A549 (cell line): Measurements from ENCODE around the gene CDC42BPB. TPM values are rescaled to one million over a fixed set of nuclear protein-coding genes. Genes with fewer than 3 reads are reported as not detected.

Source experiments
- ATAC-seq, 2 experiments: fragments of 200-7000 bp in 1 of 2; fragments of >200 bp in 1 of 2; cut with Nextera tagmentation in 1 of 2; cut with Tn5 transposase in 1 of 2; 3 replicates each; pipeline versions ENCODE4 v1.8.0 to v1.9.1; 2018 to 2020; ENCODE audit warnings: mild to moderate bottlenecking in 1 of 2, moderate library complexity in 1 of 2
- CTCF ChIA-PET: fragments of 300-600 bp; sonication (Branson Sonifier 250); formaldehyde crosslinking; extraction: SDS; loops from one replicate; lab custom pipeline; 2021; ENCODE audit warnings: antibody characterized with exemption, inconsistent platforms; lab: Yijun Ruan, JAX
- POLR2A ChIA-PET: fragments of 350-600 bp; formaldehyde crosslinking; extraction: SDS; loops from one replicate; lab custom pipeline; 2021; ENCODE audit warnings: antibody characterized with exemption, inconsistent platforms; lab: Yijun Ruan, JAX
- DNase-seq, 2 experiments: peaks; one replicate each; pipeline versions ENCODE4 v3.0.0 to v3.0.0-alpha.2; 2011 to 2016; ENCODE audit warnings: low read depth in 1 of 2, low spot score in 1 of 2
- FAIRE-seq: peaks from 2 replicates; lab custom pipeline; 2011; peaks lifted over from hg19 to GRCh38; lab: Jason Lieb, UNC
- H3K27ac ChIP-seq, 2 experiments: fragments of >200 bp; sonication (Bioruptor Twin); formaldehyde crosslinking; 3 replicates each; pipeline ENCODE4 v1.5.1; 2016 to 2017
- H3K4me1 ChIP-seq: fragments of >200 bp; sonication (Bioruptor Twin); formaldehyde crosslinking; 3 replicates; pipeline ENCODE4 v1.6.1; 2016
- H3K4me2 ChIP-seq: fragments of >200 bp; sonication (Bioruptor Twin); formaldehyde crosslinking; 3 replicates; pipeline ENCODE4 v1.6.1; 2016
- H3K4me3 ChIP-seq: fragments of >200 bp; sonication (Bioruptor Twin); formaldehyde crosslinking; 3 replicates; pipeline ENCODE4 v1.5.1; 2016
- H3K9me3 ChIP-seq: fragments of >200 bp; sonication (Bioruptor Twin); formaldehyde crosslinking; 3 replicates; pipeline ENCODE4 v1.6.1; 2016
- ATOH8 ChIP-seq: fragments of 250-450 bp; sonication (Bioruptor Pico); IDR thresholded peaks from 2 replicates; pipeline ENCODE4 v1.5.0; 2020; ENCODE audit warnings: low read depth, mild to moderate bottlenecking, moderate library complexity
- CEBPB ChIP-seq, 2 experiments: fragments of >200 bp in 1 of 2; sonication (Bioruptor Twin) in 1 of 2; formaldehyde crosslinking in 1 of 2; IDR thresholded peaks; 2 replicates each; pipeline ENCODE4 v1.6.1; 2012 to 2016
- EHF ChIP-seq: fragments of 250-450 bp; sonication (Bioruptor Pico); IDR thresholded peaks from 2 replicates; pipeline ENCODE4 v1.5.0; 2020; ENCODE audit warnings: mild to moderate bottlenecking
- ELK1 ChIP-seq: fragments of 150-350 bp; IDR thresholded peaks from 2 replicates; pipeline ENCODE4 v1.6.1; 2014; ENCODE audit warnings: low read depth, mild to moderate bottlenecking, low read length
- FOSL2 ChIP-seq, 2 experiments: fragments of 450-650 bp in 1 of 2; fragments of >200 bp in 1 of 2; sonication (Bioruptor Twin) in 1 of 2; formaldehyde crosslinking; IDR thresholded peaks; 2 replicates each; pipeline versions ENCODE4 v1.5.0 to v1.6.1; 2016 to 2020; ENCODE audit warnings: mild to moderate bottlenecking in 1 of 2, moderate library complexity in 1 of 2
- GATA3 ChIP-seq: IDR thresholded peaks from 2 replicates; pipeline ENCODE4 v1.6.1; 2012; ENCODE audit warnings: borderline replicate concordance
- HDAC2 ChIP-seq: fragments of 200-600 bp; sonication (generic); IDR thresholded peaks from 2 replicates; pipeline ENCODE4 v1.6.1; 2016
- HES2 ChIP-seq: fragments of >200 bp; sonication (Bioruptor Twin); formaldehyde crosslinking; IDR thresholded peaks from 2 replicates; pipeline ENCODE4 v1.6.1; 2016
- HEYL ChIP-seq: fragments of 250-450 bp; sonication (Bioruptor Pico); IDR thresholded peaks from 2 replicates; pipeline ENCODE4 v1.8.0; 2021; ENCODE audit warnings: mild to moderate bottlenecking, moderate library complexity
- HMGXB4 ChIP-seq: fragments of 250-450 bp; sonication (Bioruptor Pico); IDR thresholded peaks from 2 replicates; pipeline ENCODE4 v1.5.0; 2021; ENCODE audit warnings: mild to moderate bottlenecking, moderate library complexity, borderline replicate concordance
- JUNB ChIP-seq: fragments of >200 bp; sonication (Bioruptor Twin); formaldehyde crosslinking; IDR thresholded peaks from 2 replicates; pipeline ENCODE4 v1.6.1; 2016
- KDM5A ChIP-seq: fragments of 200-600 bp; sonication (generic); IDR thresholded peaks from 2 replicates; pipeline ENCODE4 v1.6.1; 2016; ENCODE audit warnings: antibody characterized with exemption, mild to moderate bottlenecking
- MYC ChIP-seq: IDR thresholded peaks from 2 replicates; pipeline ENCODE4 v1.6.1; 2012; ENCODE audit warnings: mild to moderate bottlenecking, inconsistent platforms, low read length, improper control_type of control experiment, borderline replicate concordance
- NPAS2 ChIP-seq: fragments of 250-450 bp; sonication (Bioruptor Pico); IDR thresholded peaks from 2 replicates; pipeline ENCODE4 v1.8.0; 2022; ENCODE audit warnings: mild to moderate bottlenecking, moderate library complexity, borderline replicate concordance
- NR3C1 ChIP-seq: fragments of >200 bp; sonication (Bioruptor Twin); formaldehyde crosslinking; IDR thresholded peaks from 3 replicates; pipeline ENCODE4 v1.6.1; 2017
- PHF8 ChIP-seq: fragments of 200-600 bp; sonication (generic); IDR thresholded peaks from 2 replicates; pipeline ENCODE4 v1.6.1; 2016; ENCODE audit warnings: low read depth, mild to moderate bottlenecking, antibody characterized with exemption, moderate library complexity, borderline replicate concordance
- POLR2A ChIP-seq: IDR thresholded peaks from 2 replicates; pipeline ENCODE4 v1.6.1; 2012; ENCODE audit warnings: mild to moderate bottlenecking, low read length
- POLR2AphosphoS2 ChIP-seq: conservative IDR thresholded peaks from 2 replicates; pipeline ENCODE4 v1.6.1; 2012; ENCODE audit warnings: low read length, improper control_type of control experiment, inconsistent platforms
- RARB ChIP-seq: fragments of 250-450 bp; sonication (Bioruptor Pico); IDR thresholded peaks from 2 replicates; pipeline ENCODE4 v1.8.0; 2021; ENCODE audit warnings: mild to moderate bottlenecking, moderate library complexity
- RCOR1 ChIP-seq: fragments of 150-350 bp; IDR thresholded peaks from 2 replicates; pipeline ENCODE4 v1.6.1; 2014; ENCODE audit warnings: antibody characterized with exemption, low read length, low read depth
- REST ChIP-seq: fragments of 200-600 bp; sonication (generic); IDR thresholded peaks from 2 replicates; pipeline ENCODE4 v1.6.1; 2016; ENCODE audit warnings: antibody characterized with exemption, mild to moderate bottlenecking, moderate library complexity
- RFX5 ChIP-seq: fragments of 450-650 bp; IDR thresholded peaks from 2 replicates; pipeline ENCODE4 v1.7.1; 2014; ENCODE audit warnings: antibody characterized with exemption, mild to moderate bottlenecking, moderate library complexity
- ZSCAN20 ChIP-seq: fragments of 250-450 bp; sonication (Bioruptor Pico); IDR thresholded peaks from 2 replicates; pipeline ENCODE4 v1.8.0; 2022; ENCODE audit warnings: mild to moderate bottlenecking, moderate library complexity
- WGBS: methylation state at CpG from one replicate; pipeline ENCODE4 v1.1.6; 2017; ENCODE audit errors: missing lambda C conversion rate; 5-methylcytosine and 5-hydroxymethylcytosine counted together
- polyA plus RNA-seq, 4 experiments: library from polyadenylated mRNA; depleted of rRNA in 3 of 4; stranded (reverse); fragments of >200 nt; fragmentation: RNase III in 1 of 4; extraction: RNeasy Plus Mini Kit Qiagen cat#74134 plus additional on column Dnase treatment in 1 of 4; gene quantifications; 2 replicates in 3 of 4; 3 replicates in 1 of 4; pipeline ENCODE4 v1.2.3, GENCODE V29; 2011 to 2017
- TF ChIP-seq, protein P1 (sequence below): fragments of >200 bp; sonication (Bioruptor Twin); formaldehyde crosslinking; IDR thresholded peaks from 3 replicates; pipeline ENCODE4 v1.5.1; 2016
- TF ChIP-seq, protein P2 (sequence below): fragments of >200 bp; sonication (Bioruptor Twin); formaldehyde crosslinking; IDR thresholded peaks from 3 replicates; pipeline ENCODE4 v1.6.1; 2016

The CDC42BPB gene
- polyA plus RNA-seq, 2 of the 4 experiments (the other 2 are of a cell fraction), result 56.4 to 57.1 TPM

DNA sequence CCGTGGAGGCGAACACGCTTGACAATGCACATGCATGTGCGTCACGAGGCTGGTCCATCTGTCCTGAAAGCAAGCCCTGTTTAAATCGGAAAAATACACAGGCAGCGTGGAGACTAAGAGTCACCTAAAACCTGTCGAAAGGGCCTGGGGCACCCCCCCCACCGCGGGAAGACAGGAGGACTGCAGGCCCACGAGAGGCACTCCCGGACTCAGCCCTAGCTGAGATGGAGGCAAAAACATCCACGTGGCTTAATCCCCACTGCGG lies 54.1 kb downstream of the CDC42BPB start:
- 93% methylated on average over 14 of the region's 14 CpGs for WGBS
- H3K9me3 ChIP-seq, result no peaks in the 10 kb centered on the region
- ATAC-seq (no peak), FAIRE-seq (no peak)
- H3K4me1 ChIP-seq, result no peaks in the 10 kb centered on the region
- no peak overlapping the region for H3K27ac ChIP-seq
- TF ChIP-seq JUNB, result no peak
- no peak for TF ChIP-seq RFX5
- TF ChIP-seq MYC, result no peak
- no peak for TF ChIP-seq FOSL2 (IDR thresholded peaks at IDR 0.05)
- no peak for TF ChIP-seq FOSL2 (CRISPR knock-in tag; IDR thresholded peaks at IDR 0.05)
- TF ChIP-seq RARB, result no peak
- TF ChIP-seq HEYL (CRISPR knock-in tag), result no peak
- no peak for TF ChIP-seq NPAS2
- no peak for TF ChIP-seq RCOR1
- TF ChIP-seq PHF8, result no peak
- TF ChIP-seq, protein P1, sequence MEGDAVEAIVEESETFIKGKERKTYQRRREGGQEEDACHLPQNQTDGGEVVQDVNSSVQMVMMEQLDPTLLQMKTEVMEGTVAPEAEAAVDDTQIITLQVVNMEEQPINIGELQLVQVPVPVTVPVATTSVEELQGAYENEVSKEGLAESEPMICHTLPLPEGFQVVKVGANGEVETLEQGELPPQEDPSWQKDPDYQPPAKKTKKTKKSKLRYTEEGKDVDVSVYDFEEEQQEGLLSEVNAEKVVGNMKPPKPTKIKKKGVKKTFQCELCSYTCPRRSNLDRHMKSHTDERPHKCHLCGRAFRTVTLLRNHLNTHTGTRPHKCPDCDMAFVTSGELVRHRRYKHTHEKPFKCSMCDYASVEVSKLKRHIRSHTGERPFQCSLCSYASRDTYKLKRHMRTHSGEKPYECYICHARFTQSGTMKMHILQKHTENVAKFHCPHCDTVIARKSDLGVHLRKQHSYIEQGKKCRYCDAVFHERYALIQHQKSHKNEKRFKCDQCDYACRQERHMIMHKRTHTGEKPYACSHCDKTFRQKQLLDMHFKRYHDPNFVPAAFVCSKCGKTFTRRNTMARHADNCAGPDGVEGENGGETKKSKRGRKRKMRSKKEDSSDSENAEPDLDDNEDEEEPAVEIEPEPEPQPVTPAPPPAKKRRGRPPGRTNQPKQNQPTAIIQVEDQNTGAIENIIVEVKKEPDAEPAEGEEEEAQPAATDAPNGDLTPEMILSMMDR, result no peak
- TF ChIP-seq ATOH8, result no peak
- TF ChIP-seq, protein P2, sequence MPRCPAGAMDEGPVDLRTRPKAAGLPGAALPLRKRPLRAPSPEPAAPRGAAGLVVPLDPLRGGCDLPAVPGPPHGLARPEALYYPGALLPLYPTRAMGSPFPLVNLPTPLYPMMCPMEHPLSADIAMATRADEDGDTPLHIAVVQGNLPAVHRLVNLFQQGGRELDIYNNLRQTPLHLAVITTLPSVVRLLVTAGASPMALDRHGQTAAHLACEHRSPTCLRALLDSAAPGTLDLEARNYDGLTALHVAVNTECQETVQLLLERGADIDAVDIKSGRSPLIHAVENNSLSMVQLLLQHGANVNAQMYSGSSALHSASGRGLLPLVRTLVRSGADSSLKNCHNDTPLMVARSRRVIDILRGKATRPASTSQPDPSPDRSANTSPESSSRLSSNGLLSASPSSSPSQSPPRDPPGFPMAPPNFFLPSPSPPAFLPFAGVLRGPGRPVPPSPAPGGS, result no peak
- TF ChIP-seq HES2, result no peak
- no peak for TF ChIP-seq KDM5A
- TF ChIP-seq CEBPB (IDR thresholded peaks at IDR 0.05), result no peak
- no peak for TF ChIP-seq POLR2A
- TF ChIP-seq, all 56 proteins: peak for 0
- Histone ChIP-seq H3K4me2 (no peak overlapping the region), H3K4me3 (no peak overlapping the region)
- DNase-seq, result no peak
- ChIA-PET CTCF (interaction anchor here (0.9 to 1.1 kb wide), 2 partner anchors 9 to 31 kb away, joined by 3 read pairs; no protein-coding TSS in a partner anchor), POLR2A (no interaction called here)

- POLR2A ChIA-PET, result no interaction called here
- Histone ChIP-seq H3K9me3 (no peaks in the 10 kb centered on the region), H3K4me3 (no peak overlapping the region), H3K27ac (no peak overlapping the region), H3K4me1 (no peaks in the 10 kb centered on the region), H3K4me2 (no peak overlapping the region)
- 94% methylated on average over 22 of the region's 22 CpGs for WGBS
- DNase-seq (peak in 1 of 2 experiments; percentile 27), FAIRE-seq (no peak), ATAC-seq (peak in 1 of 2 experiments; percentile 59; a peak in 3 of 6 replicates)
- CTCF ChIA-PET, result interaction anchor here (0.9 to 1.4 kb wide), 3 partner anchors 8 to 16 kb away, joined by 3 to 4 read pairs (median 3); no protein-coding TSS in a partner anchor
- no peak for TF ChIP-seq GATA3
- TF ChIP-seq NPAS2, result no peak
- no peak for TF ChIP-seq ATOH8
- TF ChIP-seq REST, result no peak
- no peak for TF ChIP-seq CEBPB (IDR thresholded peaks at IDR 0.05)
- TF ChIP-seq HDAC2, result no peak
- no peak for TF ChIP-seq MYC
- no peak for TF ChIP-seq ELK1
- TF ChIP-seq EHF (CRISPR knock-in tag), result no peak
- no peak for TF ChIP-seq ZSCAN20
- TF ChIP-seq NR3C1, result no peak
- TF ChIP-seq HMGXB4 (CRISPR knock-in tag), result no peak
- TF ChIP-seq POLR2AphosphoS2, result no peak
Measured at GRCh38 chr14:103002578-103003350, 54.6 kb downstream of the CDC42BPB start.
